ENCODE data around the gene SP8. TPM values are rescaled to one million over a fixed set of nuclear protein-coding genes. Genes with fewer than 3 reads are reported as not detected.

Gene SP8
- total RNA-seq, 2 donors from 2014 or later, result not detected

- DNase-seq (peak in 2 of 4 donors; percentile 24 to 34), ATAC-seq (peak; percentile 34)
- peaks cover 6 to 60% of the 10 kb centered on the region in 2 donors for H3K27me3 ChIP-seq
- H3K9me3 ChIP-seq, result no peaks in the 10 kb centered on the region
- WGBS, 2 donors, result 6 to 11% methylated on average over 39 to 48 of the region's 49 CpGs
- no peak overlapping the region for H3K4me3 ChIP-seq
- intact Hi-C loops (cut with DNase I), result loop anchor here (10.0 kb wide), 1 partner anchor 981 kb away; no protein-coding TSS in a partner anchor
- H3K36me3 ChIP-seq (replicated peaks in 1 of 2; ENCODE audit: insufficient read depth in 1 of 2, low read depth in 2 of 2), result no peaks in the 10 kb centered on the region
- TF ChIP-seq CTCF (IDR thresholded peaks at IDR 0.05), result no peak
- no peak for TF ChIP-seq POLR2A (IDR thresholded peaks at IDR 0.05)
- no peak overlapping the region for H3K27ac ChIP-seq
- peaks cover 34% of the 10 kb centered on the region for H3K4me1 ChIP-seq
Measured at GRCh38 chr7:20783700-20784387, 2.8 kb downstream of the SP8 start.

GRCh38 chr7:20783125-20783699, 3.5 kb downstream of the SP8 start:
- WGBS, 2 donors, result 15 to 21% methylated on average over 15 of the region's 15 CpGs
- Histone ChIP-seq H3K27me3 (peaks cover 6 to 64% of the 10 kb centered on the region in 2 donors), H3K9me3 (no peaks in the 10 kb centered on the region), H3K27ac (no peak overlapping the region), H3K36me3 (replicated peaks in 1 of 2; ENCODE audit: insufficient read depth in 1 of 2, low read depth in 2 of 2) (no peaks in the 10 kb centered on the region), H3K4me3 (no peak overlapping the region), H3K4me1 (peaks cover 39% of the 10 kb centered on the region)
- intact Hi-C loops (cut with DNase I), result loop anchor here (10.0 kb wide), 1 partner anchor 982 kb away; no protein-coding TSS in a partner anchor
- DNase-seq (no peak), ATAC-seq (no peak)
- TF ChIP-seq CTCF (IDR thresholded peaks at IDR 0.05) (no peak), POLR2A (IDR thresholded peaks at IDR 0.05) (no peak)

GRCh38 chr7:20779041-20779440, 7.6 kb downstream of the SP8 start:
- WGBS, 2 donors, result 33% methylated on average over 16 of the region's 16 CpGs

GRCh38 chr7:20778063-20778721, 8.5 kb downstream of the SP8 start:
- Histone ChIP-seq H3K4me3 (no peak overlapping the region), H3K9me3 (no peaks in the 10 kb centered on the region), H3K4me1 (peaks cover 13% of the 10 kb centered on the region), H3K27ac (no peak overlapping the region), H3K36me3 (replicated peaks in 1 of 2; ENCODE audit: insufficient read depth in 1 of 2, low read depth in 2 of 2) (no peaks in the 10 kb centered on the region), H3K27me3 (peaks cover 0 to 54% of the 10 kb centered on the region in 2 donors)
- intact Hi-C loops (cut with DNase I), result loop anchor here (5.0 kb wide), 1 partner anchor 474 kb away; no protein-coding TSS in a partner anchor
- TF ChIP-seq POLR2A (IDR thresholded peaks at IDR 0.05), result no peak
- TF ChIP-seq CTCF (IDR thresholded peaks at IDR 0.05), result peak; percentile 44 to 85 (median 55)
- DNase-seq (peak in 3 of 4 donors; percentile 39 to 59 (median 46)), ATAC-seq (peak; percentile 85)
- WGBS, 2 donors, result 1 to 4% methylated on average over 33 to 53 of the region's 63 CpGs

More at GRCh38 chr7:20779041-20779440, 7.6 kb downstream of the SP8 start:
- intact Hi-C loops (cut with DNase I), result loop anchor here (5.0 kb wide), 1 partner anchor 473 kb away; no protein-coding TSS in a partner anchor
- ATAC-seq, result no peak
- TF ChIP-seq POLR2A (IDR thresholded peaks at IDR 0.05) (no peak), CTCF (IDR thresholded peaks at IDR 0.05) (no peak)
- Histone ChIP-seq H3K36me3 (replicated peaks in 1 of 2; ENCODE audit: insufficient read depth in 1 of 2, low read depth in 2 of 2) (no peaks in the 10 kb centered on the region), H3K4me3 (no peak overlapping the region), H3K27me3 (peaks cover 1 to 53% of the 10 kb centered on the region in 2 donors), H3K27ac (no peak overlapping the region), H3K9me3 (no peaks in the 10 kb centered on the region), H3K4me1 (peaks cover 19% of the 10 kb centered on the region)
- no peak for DNase-seq

Data from body of pancreas (tissue), 4 donors.